ENCODE results near the gene NOTCH1. TPM values are rescaled to one million over a fixed set of nuclear protein-coding genes. Genes with fewer than 3 reads are reported as not detected.

NOTCH1 gene
- total and polyA plus RNA-seq, 2 of the 13 experiments (the other 11 are each of a cell fraction or from before 2014, with no cell fraction given) = 0.09 to 0.35 TPM

DNA sequence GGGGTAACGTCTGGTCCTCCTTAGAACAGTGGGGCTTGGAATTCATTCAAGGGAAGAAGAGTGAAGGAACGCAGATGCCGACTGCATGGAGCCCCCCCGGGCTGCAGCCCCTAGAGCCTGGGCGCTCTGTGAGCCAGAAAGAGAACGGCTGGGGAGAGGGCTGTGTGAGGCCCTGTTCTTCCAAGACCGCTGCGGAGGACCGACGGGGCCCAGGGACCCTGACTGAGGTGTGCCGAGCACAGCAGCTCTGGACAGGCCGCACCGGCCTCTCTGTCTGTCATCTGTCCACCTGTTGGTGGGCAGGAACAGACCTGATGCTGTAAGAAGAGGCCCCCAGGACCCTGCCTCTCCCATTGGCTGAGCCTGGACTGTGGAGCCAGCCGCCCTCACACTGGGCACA lies 7.7 kb upstream of the NOTCH1 start:
- no peaks in the 10 kb centered on the region for H3K79me2 ChIP-seq (ENCODE audit: insufficient read depth, low read length)
- TF ChIP-seq, protein P1, sequence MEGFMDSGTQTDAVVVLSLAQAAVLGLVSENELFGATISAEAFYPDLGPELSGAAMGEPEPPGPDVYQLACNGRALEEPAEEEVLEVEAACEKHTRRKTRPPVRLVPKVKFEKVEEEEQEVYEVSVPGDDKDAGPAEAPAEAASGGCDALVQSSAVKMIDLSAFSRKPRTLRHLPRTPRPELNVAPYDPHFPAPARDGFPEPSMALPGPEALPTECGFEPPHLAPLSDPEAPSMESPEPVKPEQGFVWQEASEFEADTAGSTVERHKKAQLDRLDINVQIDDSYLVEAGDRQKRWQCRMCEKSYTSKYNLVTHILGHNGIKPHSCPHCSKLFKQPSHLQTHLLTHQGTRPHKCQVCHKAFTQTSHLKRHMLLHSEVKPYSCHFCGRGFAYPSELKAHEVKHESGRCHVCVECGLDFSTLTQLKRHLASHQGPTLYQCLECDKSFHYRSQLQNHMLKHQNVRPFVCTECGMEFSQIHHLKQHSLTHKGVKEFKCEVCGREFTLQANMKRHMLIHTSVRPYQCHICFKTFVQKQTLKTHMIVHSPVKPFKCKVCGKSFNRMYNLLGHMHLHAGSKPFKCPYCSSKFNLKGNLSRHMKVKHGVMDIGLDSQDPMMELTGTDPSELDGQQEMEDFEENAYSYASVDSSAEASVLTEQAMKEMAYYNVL (CRISPR knock-in tag; IDR thresholded peaks at IDR 0.05; ENCODE audit: borderline replicate concordance) = no peak
- TF ChIP-seq, protein P2, sequence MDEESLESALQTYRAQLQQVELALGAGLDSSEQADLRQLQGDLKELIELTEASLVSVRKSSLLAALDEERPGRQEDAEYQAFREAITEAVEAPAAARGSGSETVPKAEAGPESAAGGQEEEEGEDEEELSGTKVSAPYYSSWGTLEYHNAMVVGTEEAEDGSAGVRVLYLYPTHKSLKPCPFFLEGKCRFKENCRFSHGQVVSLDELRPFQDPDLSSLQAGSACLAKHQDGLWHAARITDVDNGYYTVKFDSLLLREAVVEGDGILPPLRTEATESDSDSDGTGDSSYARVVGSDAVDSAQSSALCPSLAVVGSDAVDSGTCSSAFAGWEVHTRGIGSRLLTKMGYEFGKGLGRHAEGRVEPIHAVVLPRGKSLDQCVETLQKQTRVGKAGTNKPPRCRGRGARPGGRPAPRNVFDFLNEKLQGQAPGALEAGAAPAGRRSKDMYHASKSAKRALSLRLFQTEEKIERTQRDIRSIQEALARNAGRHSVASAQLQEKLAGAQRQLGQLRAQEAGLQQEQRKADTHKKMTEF (CRISPR knock-in tag; IDR thresholded peaks at IDR 0.05) = no peak
- no peak for TF ChIP-seq SOX13 (IDR thresholded peaks at IDR 0.05)
- TF ChIP-seq SOX13 (CRISPR knock-in tag; conservative IDR thresholded peaks at IDR 0.05 in 1 of 2, IDR thresholded peaks at IDR 0.05 in 1 of 2) = no peak
- TF ChIP-seq WIZ (CRISPR knock-in tag; IDR thresholded peaks at IDR 0.05) = no peak
- TF ChIP-seq ZNF550 (CRISPR knock-in tag; IDR thresholded peaks at IDR 0.05; ENCODE audit: borderline replicate concordance) = no peak
- TF ChIP-seq KLF12 (CRISPR knock-in tag; IDR thresholded peaks at IDR 0.05; ENCODE audit: borderline replicate concordance) = no peak
- no peak for TF ChIP-seq RBFOX2 (IDR thresholded peaks at IDR 0.05; ENCODE audit: low read depth, low read length)
- TF ChIP-seq, protein P3, sequence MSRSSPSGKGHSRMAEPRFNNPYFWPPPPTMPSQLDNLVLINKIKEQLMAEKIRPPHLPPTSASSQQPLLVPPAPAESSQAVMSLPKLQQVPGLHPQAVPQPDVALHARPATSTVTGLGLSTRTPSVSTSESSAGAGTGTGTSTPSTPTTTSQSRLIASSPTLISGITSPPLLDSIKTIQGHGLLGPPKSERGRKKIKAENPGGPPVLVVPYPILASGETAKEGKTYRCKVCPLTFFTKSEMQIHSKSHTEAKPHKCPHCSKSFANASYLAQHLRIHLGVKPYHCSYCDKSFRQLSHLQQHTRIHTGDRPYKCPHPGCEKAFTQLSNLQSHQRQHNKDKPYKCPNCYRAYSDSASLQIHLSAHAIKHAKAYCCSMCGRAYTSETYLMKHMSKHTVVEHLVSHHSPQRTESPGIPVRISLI (CRISPR knock-in tag; IDR thresholded peaks at IDR 0.05; ENCODE audit: borderline replicate concordance) = no peak
- TF ChIP-seq FOXK2 (IDR thresholded peaks at IDR 0.05) = no peak
- no peak for TF ChIP-seq YEATS2 (CRISPR knock-in tag; IDR thresholded peaks at IDR 0.05; ENCODE audit: borderline replicate concordance)
- no peak for TF ChIP-seq ZNF468 (CRISPR knock-in tag; IDR thresholded peaks at IDR 0.05)
- TF ChIP-seq ELF4 (CRISPR knock-in tag; IDR thresholded peaks at IDR 0.05; ENCODE audit: borderline replicate concordance) = no peak
- no peak for ATAC-seq
- no peaks in the 10 kb centered on the region for H3K36me3 ChIP-seq (replicated peaks in 1 of 2; ENCODE audit: control insufficient read depth in 1 of 2, insufficient read depth in 2 of 2, low read length in 2 of 2)
- DNase-seq (ENCODE audit: low spot score) = no peak
- no TSS peak for BruUV-seq (replicated peaks)
- no peaks in the 10 kb centered on the region for H3K9me3 ChIP-seq (ENCODE audit: low read length)
- intact Hi-C loops (cut with micrococcal nuclease; ENCODE audit: unreplicated experiment) = no loop called here
- CTCF ChIA-PET (ENCODE audit: low intra/inter-chr PET ratio, low total read pairs) = no interaction called here
- no peak overlapping the region for H3K4me3 ChIP-seq (replicated peaks in 1 of 3; ENCODE audit: insufficient read depth in 1 of 3, low read depth in 2 of 3, low read length in 3 of 3)
- no peak overlapping the region for H3K4me2 ChIP-seq (ENCODE audit: low read depth, low read length)
- no peaks in the 10 kb centered on the region for H4K20me1 ChIP-seq (ENCODE audit: insufficient read depth, low read length)
- in situ Hi-C loops (cut with HindIII; ENCODE audit: extremely low pct_ligation_motif_present, low pct_unique_long_range_greater_than_20kb) = loop anchor here (5.0 kb wide), 1 partner anchor 54 kb away; no protein-coding TSS in a partner anchor
- H3K27me3 ChIP-seq (ENCODE audit: control insufficient read depth in 1 of 2, insufficient read depth in 2 of 2, low read length in 2 of 2) = peaks cover 13 to 47% of the 10 kb centered on the region in 2 experiments
- peaks cover 19% of the 10 kb centered on the region for H3K4me1 ChIP-seq (ENCODE audit: insufficient read depth, low read length)
- FAIRE-seq = no peak
- POLR2A ChIA-PET = interaction anchor here (1.2 kb wide), 1 partner anchor 10 kb away, joined by 3 read pairs; no protein-coding TSS in a partner anchor
- WGBS (ENCODE audit: low lambda C conversion rate) = 63% methylated on average over 12 of the region's 14 CpGs
- no peak overlapping the region for H3K9ac ChIP-seq (ENCODE audit: insufficient read depth, low read depth, low read length)
- H2AFZ ChIP-seq (ENCODE audit: low read length) = no peak overlapping the region
- H3K27ac ChIP-seq (ENCODE audit: extremely low read length, insufficient read depth, low read length) = no peak overlapping the region
